Activated T-cell treated with anti-CD3 and anti-CD28 coated beads, Interleukin-2, amount 50 U/mL, for 72 hours (primary cell): ENCODE data around the gene HUWE1. TPM values are rescaled to one million over a fixed set of nuclear protein-coding genes. Genes with fewer than 3 reads are reported as not detected.
A peak's percentile ranks its signal among the peaks of the same experiment; 100 is the strongest.
"Not testable (repeated sequence)": the region's sequence is repeated elsewhere in the genome, so short reads cannot be mapped to it uniquely, and the experiment has no call there.

Experiments used
- ATAC-seq, 2 donors: fragments of 150-1000 bp; cut with Tn5 transposase; replicated peaks in 1 of 2; 2 replicates each; pipeline ENCODE4 v1.10.0; 2021; ENCODE audit warnings: moderate library complexity in 2 of 2, mild to moderate bottlenecking in 1 of 2
- DNase-seq, 2 donors: peaks; one replicate each; pipeline ENCODE4 v3.0.0; 2021 to 2022; ENCODE audit warnings: mixed read lengths in 1 of 2
- H3K27ac Mint-ChIP-seq: one replicate; pipeline ENCODE4 v1.8.0; 2022; ENCODE audit warnings: mild to moderate bottlenecking, moderate library complexity, mixed read lengths
- H3K27me3 Mint-ChIP-seq: one replicate; pipeline ENCODE4 v1.8.0; 2022; ENCODE audit warnings: low read depth, mixed read lengths
- H3K36me3 Mint-ChIP-seq, 2 donors: one replicate each; pipeline ENCODE4 v1.8.0; 2022; ENCODE audit warnings: mixed read lengths in 2 of 2, mild to moderate bottlenecking in 1 of 2; ENCODE audit not compliant: insufficient read depth in 2 of 2
- H3K4me1 Mint-ChIP-seq: one replicate; pipeline ENCODE4 v1.8.0; 2022; ENCODE audit warnings: low read depth, mixed read lengths
- H3K4me3 Mint-ChIP-seq, 2 donors: one replicate each; pipeline ENCODE4 v1.8.0; 2022; ENCODE audit warnings: mild to moderate bottlenecking in 2 of 2, mixed read lengths in 2 of 2, moderate library complexity in 2 of 2
- H3K9me3 Mint-ChIP-seq, 2 donors: one replicate each; pipeline ENCODE4 v1.8.0; 2022; ENCODE audit warnings: mixed read lengths in 2 of 2
- total RNA-seq, 2 donors: library from RNA; stranded (reverse); gene quantifications; one replicate each; pipeline ENCODE4 v1.2.3, GENCODE V29; 2022

HUWE1 gene
- total RNA-seq, 2 donors from 2014 or later, result 608 to 684 TPM

- Mint-ChIP-seq H3K27me3 (peaks cover 6% of the 10 kb centered on the region), H3K9me3 (no peaks in the 10 kb centered on the region), H3K27ac (no peak overlapping the region), H3K36me3 (peaks cover 7 to 32% of the 10 kb centered on the region in 2 donors), H3K4me1 (no peaks in the 10 kb centered on the region), H3K4me3 (no peak overlapping the region)
- DNase-seq, result no peak
- ATAC-seq, result no peak
Measured at GRCh38 chrX:53583571-53583970, 102.9 kb downstream of the HUWE1 start.

- Mint-ChIP-seq H3K9me3 (no peaks in the 10 kb centered on the region), H3K4me3 (no peak overlapping the region), H3K27me3 (peaks cover 6% of the 10 kb centered on the region), H3K4me1 (no peaks in the 10 kb centered on the region), H3K27ac (no peak overlapping the region), H3K36me3 (peaks cover 9 to 29% of the 10 kb centered on the region in 2 donors)
- ATAC-seq (no peak), DNase-seq (no peak)
Measured at GRCh38 chrX:53580742-53581504, 105.6 kb downstream of the HUWE1 start.

- no peak for DNase-seq
- Mint-ChIP-seq H3K27me3 (peaks cover 12% of the 10 kb centered on the region), H3K36me3 (peaks cover 17 to 28% of the 10 kb centered on the region in 2 donors), H3K4me1 (no peaks in the 10 kb centered on the region), H3K9me3 (no peaks in the 10 kb centered on the region), H3K4me3 (no peak overlapping the region), H3K27ac (peak overlapping the region; percentile 77)
- ATAC-seq, result no peak
Measured at GRCh38 chrX:53571494-53571893, 115.0 kb downstream of the HUWE1 start.

- Mint-ChIP-seq H3K4me3 (no peak overlapping the region), H3K4me1 (no peaks in the 10 kb centered on the region), H3K36me3 (peaks cover 36 to 47% of the 10 kb centered on the region in 2 donors), H3K27ac (peak overlapping the region; percentile 46), H3K9me3 (no peaks in the 10 kb centered on the region), H3K27me3 (peaks cover 14% of the 10 kb centered on the region)
- DNase-seq (no peak), ATAC-seq (no peak)
Measured at GRCh38 chrX:53563324-53563723, 123.2 kb downstream of the HUWE1 start.

- Mint-ChIP-seq H3K27me3 (peaks cover 9% of the 10 kb centered on the region), H3K9me3 (no peaks in the 10 kb centered on the region), H3K27ac (peak overlapping the region; percentile 78), H3K4me3 (no peak overlapping the region), H3K36me3 (peaks cover 31 to 48% of the 10 kb centered on the region in 2 donors), H3K4me1 (no peaks in the 10 kb centered on the region)
- DNase-seq, result no peak
- no peak for ATAC-seq
Measured at GRCh38 chrX:53561912-53562311, 124.6 kb downstream of the HUWE1 start.

GRCh38 chrX:53558646-53559045 lies 127.9 kb downstream of the HUWE1 start:
- no peak for ATAC-seq
- DNase-seq, result no peak
- Mint-ChIP-seq H3K27me3 (no peaks in the 10 kb centered on the region), H3K9me3 (no peaks in the 10 kb centered on the region), H3K4me3 (no peak overlapping the region), H3K4me1 (no peaks in the 10 kb centered on the region), H3K36me3 (peaks cover 25 to 48% of the 10 kb centered on the region in 2 donors), H3K27ac (no peak overlapping the region)

- peak overlapping the region; percentile 11 for H3K27ac Mint-ChIP-seq
- H3K36me3 Mint-ChIP-seq, result peaks cover 21 to 47% of the 10 kb centered on the region in 2 donors
- H3K27me3 Mint-ChIP-seq, result no peaks in the 10 kb centered on the region
- H3K9me3 Mint-ChIP-seq, result no peaks in the 10 kb centered on the region
- ATAC-seq (no peak), DNase-seq (no peak)
- no peaks in the 10 kb centered on the region for H3K4me1 Mint-ChIP-seq
- no peak overlapping the region for H3K4me3 Mint-ChIP-seq
Measured at GRCh38 chrX:53556868-53557267, 129.7 kb downstream of the HUWE1 start.

- no peaks in the 10 kb centered on the region for H3K9me3 Mint-ChIP-seq
- ATAC-seq, result no peak
- no peak for DNase-seq
- H3K4me1 Mint-ChIP-seq, result no peaks in the 10 kb centered on the region
- no peak overlapping the region for H3K4me3 Mint-ChIP-seq
- peaks cover 4% of the 10 kb centered on the region for H3K27me3 Mint-ChIP-seq
- no peak overlapping the region for H3K27ac Mint-ChIP-seq
- peaks cover 16 to 25% of the 10 kb centered on the region in 2 donors for H3K36me3 Mint-ChIP-seq
Measured at GRCh38 chrX:53550756-53551463, 135.6 kb downstream of the HUWE1 start.

GRCh38 chrX:53547668-53548067 lies 138.9 kb downstream of the HUWE1 start:
- Mint-ChIP-seq H3K36me3 (peaks cover 13 to 25% of the 10 kb centered on the region in 2 donors), H3K4me3 (no peak overlapping the region), H3K27me3 (peaks cover 16% of the 10 kb centered on the region), H3K4me1 (no peaks in the 10 kb centered on the region), H3K9me3 (no peaks in the 10 kb centered on the region), H3K27ac (peak overlapping the region; percentile 71)
- ATAC-seq (peak; percentile 8 to 19), DNase-seq (no peak)

GRCh38 chrX:53544936-53545335 lies 141.6 kb downstream of the HUWE1 start:
- peak overlapping the region; percentile 80 for H3K27ac Mint-ChIP-seq

GRCh38 chrX:53538781-53539180 lies 147.7 kb downstream of the HUWE1 start:
- peak overlapping the region; percentile 79 for H3K27ac Mint-ChIP-seq
- ATAC-seq, result no peak
- no peak overlapping the region for H3K4me3 Mint-ChIP-seq
- DNase-seq, result no peak
- H3K27me3 Mint-ChIP-seq, result peaks cover 9% of the 10 kb centered on the region
- H3K9me3 Mint-ChIP-seq, result no peaks in the 10 kb centered on the region
- peaks cover 27 to 40% of the 10 kb centered on the region in 2 donors for H3K36me3 Mint-ChIP-seq
- no peaks in the 10 kb centered on the region for H3K4me1 Mint-ChIP-seq

More at GRCh38 chrX:53544936-53545335, 141.6 kb downstream of the HUWE1 start:
- peaks cover 13 to 29% of the 10 kb centered on the region in 2 donors for H3K36me3 Mint-ChIP-seq
- H3K9me3 Mint-ChIP-seq, result no peaks in the 10 kb centered on the region
- DNase-seq (no peak), ATAC-seq (no peak)
- peaks cover 16% of the 10 kb centered on the region for H3K27me3 Mint-ChIP-seq
- H3K4me3 Mint-ChIP-seq, result no peak overlapping the region
- H3K4me1 Mint-ChIP-seq, result no peaks in the 10 kb centered on the region

GRCh38 chrX:53531255-53531966 lies 155.1 kb downstream of the HUWE1 start:
- Mint-ChIP-seq H3K36me3 (peaks cover 19 to 21% of the 10 kb centered on the region in 2 donors), H3K27ac (peak overlapping the region; percentile 68), H3K27me3 (peaks cover 14% of the 10 kb centered on the region)
- not testable (repeated sequence) for H3K9me3 Mint-ChIP-seq, H3K4me3 Mint-ChIP-seq, DNase-seq, H3K4me1 Mint-ChIP-seq, ATAC-seq

GRCh38 chrX:53526999-53527398 lies 159.5 kb downstream of the HUWE1 start:
- DNase-seq (no peak), ATAC-seq (no peak)
- Mint-ChIP-seq H3K27ac (peak overlapping the region; percentile 83), H3K9me3 (peaks cover 8 to 9% of the 10 kb centered on the region in 2 donors), H3K36me3 (peaks cover 4 to 7% of the 10 kb centered on the region in 2 donors), H3K4me3 (no peak overlapping the region), H3K4me1 (no peaks in the 10 kb centered on the region), H3K27me3 (peaks cover 16% of the 10 kb centered on the region)
